ENCODE measurements around the gene RIPPLY2.

RIPPLY2 gene

GRCh38 chr6:83905648-83906047, 52.5 kb downstream of the RIPPLY2 start:
- DNase-seq (ENCODE audit: low read depth in 2 of 2): no peak
